HG02884 (cell line): Measurements from ENCODE around the gene FYCO1.
"Not testable (repeated sequence)": the region's sequence is repeated elsewhere in the genome, so short reads cannot be mapped to it uniquely, and the experiment has no call there.

Experiments used
- ATAC-seq: cut with Tn5 transposase; IDR thresholded peaks from one replicate; pipeline ENCODE4 v1.9.1; 2021; ENCODE audit warnings: mild to moderate bottlenecking, moderate library complexity; ENCODE audit not compliant: unreplicated experiment

Gene FYCO1

GRCh38 chr3:46010519-46011113, 15.0 kb upstream of the FYCO1 start:
- ATAC-seq = no peak

- ATAC-seq = no peak
These were observed 12.4 kb upstream of the FYCO1 start for GRCh38 chr3:46008058-46008457.

GRCh38 chr3:46007280-46007679, 11.7 kb upstream of the FYCO1 start:
- no peak for ATAC-seq

- no peak for ATAC-seq
These were observed 10.8 kb upstream of the FYCO1 start for GRCh38 chr3:46006238-46007032.

- ATAC-seq = not testable (repeated sequence)
These were observed 8.1 kb upstream of the FYCO1 start for GRCh38 chr3:46003706-46004105.

GRCh38 chr3:46001178-46001577, 5.6 kb upstream of the FYCO1 start:
- ATAC-seq = no peak

- no peak for ATAC-seq
These were observed 2.3 kb upstream of the FYCO1 start for GRCh38 chr3:45997942-45998341.

GRCh38 chr3:45997499-45997898, 1.9 kb upstream of the FYCO1 start:
- ATAC-seq = not testable (repeated sequence)

GRCh38 chr3:45994419-45995235, 997 bp downstream of the FYCO1 start:
- no peak for ATAC-seq

GRCh38 chr3:45993421-45994027, 2.1 kb downstream of the FYCO1 start:
- ATAC-seq = no peak

GRCh38 chr3:45992821-45993221, 2.8 kb downstream of the FYCO1 start:
- no peak for ATAC-seq

GRCh38 chr3:45992133-45992729, 3.4 kb downstream of the FYCO1 start:
- no peak for ATAC-seq

GRCh38 chr3:45991341-45991740, 4.3 kb downstream of the FYCO1 start:
- no peak for ATAC-seq

GRCh38 chr3:45990181-45990580, 5.4 kb downstream of the FYCO1 start:
- no peak for ATAC-seq

GRCh38 chr3:45988804-45989203, 6.8 kb downstream of the FYCO1 start:
- no peak for ATAC-seq

- no peak for ATAC-seq
These were observed 7.3 kb downstream of the FYCO1 start for GRCh38 chr3:45988362-45988761.

- no peak for ATAC-seq
These were observed 8.0 kb downstream of the FYCO1 start for GRCh38 chr3:45987368-45988291.

- ATAC-seq = no peak
These were observed 9.2 kb downstream of the FYCO1 start for GRCh38 chr3:45986303-45986982.
